Nephron (organoid): ENCODE data around the gene AP3M1.

ENCODE experiments used
- H3K27ac Mint-ChIP-seq, 3 experiments: 2 replicates each; pipeline ENCODE4 v1.8.0; 2020; ENCODE audit warnings: mixed read lengths in 3 of 3, mild to moderate bottlenecking in 2 of 3, moderate library complexity in 1 of 3
- H3K27me3 Mint-ChIP-seq: 2 replicates; pipeline ENCODE4 v1.8.0; 2021; ENCODE audit warnings: low read depth, mild to moderate bottlenecking, moderate library complexity, mixed read lengths
- H3K36me3 Mint-ChIP-seq: 2 replicates; pipeline ENCODE4 v1.8.0; 2020; ENCODE audit warnings: low read depth, mixed read lengths
- H3K4me1 Mint-ChIP-seq: 2 replicates; pipeline ENCODE4 v1.8.0; 2020; ENCODE audit warnings: mixed read lengths
- H3K4me3 Mint-ChIP-seq, 3 experiments: 2 replicates each; pipeline ENCODE4 v1.8.0; 2020; ENCODE audit warnings: mild to moderate bottlenecking in 3 of 3, mixed read lengths in 3 of 3, moderate library complexity in 2 of 3
- H3K9me3 Mint-ChIP-seq: 2 replicates; pipeline ENCODE4 v1.8.0; 2020; ENCODE audit warnings: mixed read lengths
- CTCF ChIP-seq, 3 experiments: fragments of 200-600 bp; sonication (generic); IDR thresholded peaks; one replicate each; pipeline ENCODE4 v1.5.0; 2021; ENCODE audit warnings: antibody characterized with exemption in 3 of 3; ENCODE audit not compliant: unreplicated experiment in 3 of 3

AP3M1 gene

GRCh38 chr10:74071157-74071556 lies 79.5 kb downstream of the AP3M1 start:
- Mint-ChIP-seq H3K9me3 (no peaks in the 10 kb centered on the region), H3K4me3 (no peak overlapping the region), H3K36me3 (peaks cover 43% of the 10 kb centered on the region)

More at GRCh38 chr10:74071157-74071556, 79.5 kb downstream of the AP3M1 start:
- peak overlapping the region; percentile 50 to 69 (median 66) for H3K27ac Mint-ChIP-seq
- no peaks in the 10 kb centered on the region for H3K27me3 Mint-ChIP-seq
- TF ChIP-seq CTCF (IDR thresholded peaks at IDR 0.05; ENCODE audit: unreplicated experiment in 3 of 3): no peak
- H3K4me1 Mint-ChIP-seq: peaks cover 21% of the 10 kb centered on the region
